SU-DHL-6 (cell line): ENCODE results near the gene KCNAB3.

Experiments
- H2AFZ ChIP-seq: fragments of 200-600 bp; sonication (generic); 2 replicates; pipeline ENCODE4 v1.6.1; 2014; ENCODE audit warnings: low read depth, mild to moderate bottlenecking, moderate library complexity, mixed read lengths, antibody characterized with exemption, low read length; ENCODE audit not compliant: severe bottlenecking
- H3F3A ChIP-seq: fragments of 200-600 bp; shearing (Covaris generic); 2 replicates; pipeline ENCODE4 v1.6.0; 2016; ENCODE audit warnings: antibody characterized with exemption, mild to moderate bottlenecking; ENCODE audit not compliant: insufficient read depth
- H3K27ac ChIP-seq: fragments of 200-600 bp; sonication (generic); 2 replicates; pipeline ENCODE4 v1.5.1; 2016; ENCODE audit warnings: low read depth, mild to moderate bottlenecking, low read length, moderate library complexity, mixed read lengths
- H3K27me3 ChIP-seq: fragments of 200-600 bp; sonication (generic), shearing (Covaris generic); 2 replicates; pipeline ENCODE4 v1.6.0; 2014; ENCODE audit warnings: mild to moderate bottlenecking, low read length
- H3K36me3 ChIP-seq: fragments of 200-600 bp; sonication (generic); 2 replicates; pipeline ENCODE4 v1.6.1; 2014; ENCODE audit warnings: mild to moderate bottlenecking, low read length, mixed read lengths
- H3K4me2 ChIP-seq: fragments of 300-600, 200-600 bp; shearing (Covaris generic), sonication (generic); 2 replicates; pipeline ENCODE4 v1.6.0; 2014; ENCODE audit warnings: low read length, low read depth, mild to moderate bottlenecking; ENCODE audit not compliant: poor library complexity, severe bottlenecking
- H3K4me3 ChIP-seq: fragments of 200-600 bp; sonication (generic); 2 replicates; pipeline ENCODE4 v1.5.1; 2014; ENCODE audit warnings: antibody characterized with exemption, low read length, mild to moderate bottlenecking, mixed read lengths; ENCODE audit not compliant: insufficient read depth, poor library complexity, severe bottlenecking
- H3K79me2 ChIP-seq: fragments of 200-600 bp; sonication (generic); 2 replicates; pipeline ENCODE4 v1.6.1; 2014; ENCODE audit warnings: mild to moderate bottlenecking, low read length, moderate library complexity; ENCODE audit not compliant: insufficient read depth
- H3K9ac ChIP-seq: fragments of 200-600 bp; sonication (generic); 2 replicates; pipeline ENCODE4 v1.7.0; 2014; ENCODE audit warnings: mild to moderate bottlenecking, low read length
- H3K9me2 ChIP-seq: fragments of 200-600 bp; sonication (generic); replicated peaks from 2 replicates; pipeline ENCODE4 v1.6.1; 2014; ENCODE audit warnings: low read length; ENCODE audit not compliant: insufficient read depth
- H3K9me3 ChIP-seq: fragments of 200-600 bp; sonication (generic); 2 replicates; pipeline ENCODE4 v1.6.1; 2014; ENCODE audit warnings: low read length, mixed read lengths; ENCODE audit not compliant: insufficient read depth
- H4K20me1 ChIP-seq: fragments of 200-600 bp; sonication (generic); 2 replicates; pipeline ENCODE4 v1.6.1; 2014; ENCODE audit warnings: low read depth, mild to moderate bottlenecking, antibody characterized with exemption, low read length, moderate library complexity, mixed read lengths
- EZH2phosphoT487 ChIP-seq: fragments of 200-600 bp; sonication (generic), shearing (Covaris generic); conservative IDR thresholded peaks from 2 replicates; pipeline ENCODE4 v1.6.1; 2018; ENCODE audit warnings: mild to moderate bottlenecking, antibody characterized with exemption, low read length, moderate library complexity, mixed read lengths
- TF ChIP-seq, protein P1 (sequence below): fragments of 200-600 bp; sonication (generic); IDR thresholded peaks from one replicate; pipeline ENCODE4 v1.5.1; 2017; ENCODE audit warnings: antibody characterized with exemption, mild to moderate bottlenecking, low read length, moderate library complexity; ENCODE audit not compliant: insufficient read depth, poor library complexity, severe bottlenecking

KCNAB3 gene

DNA sequence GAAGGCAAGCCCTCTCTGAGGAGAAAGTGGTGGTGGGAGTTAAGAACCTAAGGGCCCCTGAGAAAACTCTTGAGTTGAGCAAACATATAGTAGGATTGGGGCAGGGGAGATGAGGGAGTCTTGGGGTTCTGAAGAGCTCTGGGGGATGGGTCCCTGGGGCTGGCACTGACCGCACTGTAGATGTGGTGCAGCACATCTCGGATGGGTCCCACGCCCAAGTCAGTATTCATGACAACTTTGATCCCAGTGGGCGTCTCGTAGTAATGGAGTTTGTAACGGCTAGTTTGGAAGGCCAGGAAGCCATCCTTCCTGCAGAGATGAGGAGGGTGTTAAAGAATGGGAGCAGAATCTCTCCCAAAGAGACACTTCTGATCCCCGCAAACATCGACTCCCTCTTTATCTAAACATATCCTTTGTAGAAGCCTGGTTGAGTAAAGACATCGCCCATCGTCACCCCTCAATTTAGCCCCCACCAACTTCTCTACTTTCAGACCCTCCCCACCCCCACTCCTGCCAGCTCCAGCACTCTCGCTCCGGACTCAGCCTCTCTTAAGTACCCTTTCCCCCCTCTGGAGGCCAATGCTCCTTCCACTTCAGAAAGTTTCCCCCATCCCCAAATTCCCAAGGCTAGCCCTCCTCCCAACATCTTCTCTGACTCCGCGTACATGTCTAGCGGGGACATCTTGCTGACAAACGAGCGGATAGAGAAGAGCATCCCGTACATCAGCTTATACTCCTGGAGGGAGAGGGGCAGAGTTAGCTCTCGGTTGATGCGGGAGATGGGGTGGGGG, 1.4 kb upstream of the KCNAB3 start:
- peak overlapping the region; percentile 84 for H2AFZ ChIP-seq
- TF ChIP-seq, protein P1, sequence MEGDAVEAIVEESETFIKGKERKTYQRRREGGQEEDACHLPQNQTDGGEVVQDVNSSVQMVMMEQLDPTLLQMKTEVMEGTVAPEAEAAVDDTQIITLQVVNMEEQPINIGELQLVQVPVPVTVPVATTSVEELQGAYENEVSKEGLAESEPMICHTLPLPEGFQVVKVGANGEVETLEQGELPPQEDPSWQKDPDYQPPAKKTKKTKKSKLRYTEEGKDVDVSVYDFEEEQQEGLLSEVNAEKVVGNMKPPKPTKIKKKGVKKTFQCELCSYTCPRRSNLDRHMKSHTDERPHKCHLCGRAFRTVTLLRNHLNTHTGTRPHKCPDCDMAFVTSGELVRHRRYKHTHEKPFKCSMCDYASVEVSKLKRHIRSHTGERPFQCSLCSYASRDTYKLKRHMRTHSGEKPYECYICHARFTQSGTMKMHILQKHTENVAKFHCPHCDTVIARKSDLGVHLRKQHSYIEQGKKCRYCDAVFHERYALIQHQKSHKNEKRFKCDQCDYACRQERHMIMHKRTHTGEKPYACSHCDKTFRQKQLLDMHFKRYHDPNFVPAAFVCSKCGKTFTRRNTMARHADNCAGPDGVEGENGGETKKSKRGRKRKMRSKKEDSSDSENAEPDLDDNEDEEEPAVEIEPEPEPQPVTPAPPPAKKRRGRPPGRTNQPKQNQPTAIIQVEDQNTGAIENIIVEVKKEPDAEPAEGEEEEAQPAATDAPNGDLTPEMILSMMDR: no peak
- TF ChIP-seq EZH2phosphoT487: no peak
- H3K9me3 ChIP-seq: no peaks in the 10 kb centered on the region
- H3K9ac ChIP-seq: peak overlapping the region; percentile 89
- no peaks in the 10 kb centered on the region for H3F3A ChIP-seq
- H3K36me3 ChIP-seq: no peaks in the 10 kb centered on the region
- peaks cover 33% of the 10 kb centered on the region for H3K79me2 ChIP-seq
- peak overlapping the region; percentile 89 for H3K4me3 ChIP-seq
- peak overlapping the region; percentile 18 for H3K27ac ChIP-seq
- H3K27me3 ChIP-seq: no peaks in the 10 kb centered on the region
- no peaks in the 10 kb centered on the region for H3K9me2 ChIP-seq
- H4K20me1 ChIP-seq: 0 out of 2 replicates have a peak, but pooled peaks cover 3% of the 10 kb centered on the region
- H3K4me2 ChIP-seq: peak overlapping the region; percentile 68

DNA sequence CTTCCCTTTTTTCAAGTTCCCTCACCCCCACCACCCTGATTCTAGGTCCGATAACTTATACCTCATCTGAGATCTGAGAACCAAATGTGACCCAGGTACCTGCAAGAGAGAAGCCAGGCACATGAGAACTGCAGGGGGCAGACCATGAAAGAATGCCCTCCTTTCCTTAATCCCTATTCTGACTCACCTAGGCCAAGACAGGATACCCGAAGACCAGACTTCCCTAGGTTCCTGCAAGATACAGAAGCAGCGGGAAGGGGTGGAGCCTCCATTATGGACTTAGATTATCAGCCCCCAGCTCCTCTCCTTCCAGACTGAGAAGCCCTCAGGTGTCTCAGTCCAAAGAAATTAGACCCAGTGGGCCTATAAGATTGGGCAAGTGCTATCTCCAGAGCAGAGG, 2.1 kb downstream of the KCNAB3 start:
- H3K79me2 ChIP-seq: peaks cover 13% of the 10 kb centered on the region
- H3K4me2 ChIP-seq: no peak overlapping the region
- no peak for TF ChIP-seq EZH2phosphoT487
- TF ChIP-seq, protein P1: no peak
- H4K20me1 ChIP-seq: no peaks in the 10 kb centered on the region
- no peak overlapping the region for H3K4me3 ChIP-seq
- H3K9me2 ChIP-seq: no peaks in the 10 kb centered on the region
- no peaks in the 10 kb centered on the region for H3K36me3 ChIP-seq
- no peak overlapping the region for H3K9ac ChIP-seq
- no peak overlapping the region for H3K27ac ChIP-seq
- no peak overlapping the region for H2AFZ ChIP-seq
- no peaks in the 10 kb centered on the region for H3K27me3 ChIP-seq
- no peaks in the 10 kb centered on the region for H3F3A ChIP-seq
- no peaks in the 10 kb centered on the region for H3K9me3 ChIP-seq

- Histone ChIP-seq H3K27ac (no peak overlapping the region), H4K20me1 (no peaks in the 10 kb centered on the region), H3K36me3 (no peaks in the 10 kb centered on the region), H3K9me2 (no peaks in the 10 kb centered on the region), H3K27me3 (no peaks in the 10 kb centered on the region), H3K9me3 (no peaks in the 10 kb centered on the region), H2AFZ (peak overlapping the region; percentile 7), H3K4me3 (no peak overlapping the region), H3K9ac (peak overlapping the region; percentile 13; the same call in 1 of the 2 replicates), H3F3A (no peaks in the 10 kb centered on the region), H3K4me2 (peak overlapping the region; percentile 19), H3K79me2 (no peaks in the 10 kb centered on the region)
- TF ChIP-seq, protein P1: no peak
- no peak for TF ChIP-seq EZH2phosphoT487
Observed at GRCh38 chr17:7922845-7923628, 6.6 kb downstream of the KCNAB3 start.
